GM19240 (cell line): Measurements from ENCODE around the gene CALU.

Experiments used
- DNase-seq: peaks from one replicate; pipeline ENCODE4 v3.0.0; 2011; ENCODE audit warnings: low spot score; ENCODE audit not compliant: insufficient read length

CALU gene

GRCh38 chr7:128783143-128783861 lies 44.1 kb downstream of the CALU start:
- no peak for DNase-seq

GRCh38 chr7:128785738-128786137 lies 46.6 kb downstream of the CALU start:
- no peak for DNase-seq

- no peak for DNase-seq
Measured at GRCh38 chr7:128788446-128789412, 49.6 kb downstream of the CALU start.

GRCh38 chr7:128790315-128791041 lies 51.3 kb downstream of the CALU start:
- no peak for DNase-seq

DNA sequence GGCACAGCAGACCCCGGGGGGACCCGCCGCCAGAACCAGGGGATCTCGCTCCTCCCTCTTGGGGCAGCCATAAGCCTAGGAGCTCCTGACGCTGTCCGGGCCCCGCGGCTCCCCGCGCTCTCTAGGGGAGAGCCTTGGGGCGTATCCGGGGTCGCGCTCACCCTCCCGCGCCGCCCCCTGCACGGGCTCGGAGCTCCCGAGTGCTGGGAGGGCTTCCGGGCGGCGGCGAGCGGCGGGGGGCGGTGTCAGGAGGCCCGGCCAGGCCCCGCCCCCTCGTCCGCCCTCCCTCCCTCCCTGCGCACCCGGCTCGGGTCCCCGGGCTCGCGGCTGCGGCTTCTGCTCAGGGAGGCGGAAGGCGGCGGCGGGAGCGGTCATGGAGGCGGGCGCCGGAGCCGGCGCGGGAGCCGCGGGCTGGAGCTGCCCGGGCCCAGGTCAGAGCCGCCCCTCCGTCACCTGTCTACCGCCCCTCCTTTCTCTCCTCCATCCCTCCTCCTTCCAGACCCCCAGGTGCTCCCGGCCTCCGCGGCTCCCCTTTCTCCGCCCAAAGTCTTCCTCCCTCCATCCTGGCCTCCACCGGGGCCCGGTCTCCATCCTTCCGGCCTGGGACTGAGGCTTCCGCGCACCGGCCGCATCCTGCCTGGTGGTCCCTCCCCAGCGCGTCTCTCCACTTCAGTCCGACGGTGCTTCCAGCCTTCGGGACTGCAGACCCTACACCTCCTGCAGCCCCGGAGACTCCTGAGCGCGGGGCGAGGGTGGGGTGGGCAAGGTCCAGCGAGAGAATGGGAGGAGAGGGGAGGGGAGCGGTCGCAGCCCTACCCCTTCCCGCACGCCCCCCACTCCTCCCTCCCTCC lies 52.2 kb downstream of the CALU start, which contains the start of gene CCDC136:
TSS of gene CCDC136 (plus strand) at position 848 of the 851 bp plus-strand sequence. CDS start 444 bp downstream, outside the sequence.
- peak; percentile 73 for DNase-seq

GRCh38 chr7:128791972-128792327 lies 52.8 kb downstream of the CALU start:
- no peak for DNase-seq

DNA sequence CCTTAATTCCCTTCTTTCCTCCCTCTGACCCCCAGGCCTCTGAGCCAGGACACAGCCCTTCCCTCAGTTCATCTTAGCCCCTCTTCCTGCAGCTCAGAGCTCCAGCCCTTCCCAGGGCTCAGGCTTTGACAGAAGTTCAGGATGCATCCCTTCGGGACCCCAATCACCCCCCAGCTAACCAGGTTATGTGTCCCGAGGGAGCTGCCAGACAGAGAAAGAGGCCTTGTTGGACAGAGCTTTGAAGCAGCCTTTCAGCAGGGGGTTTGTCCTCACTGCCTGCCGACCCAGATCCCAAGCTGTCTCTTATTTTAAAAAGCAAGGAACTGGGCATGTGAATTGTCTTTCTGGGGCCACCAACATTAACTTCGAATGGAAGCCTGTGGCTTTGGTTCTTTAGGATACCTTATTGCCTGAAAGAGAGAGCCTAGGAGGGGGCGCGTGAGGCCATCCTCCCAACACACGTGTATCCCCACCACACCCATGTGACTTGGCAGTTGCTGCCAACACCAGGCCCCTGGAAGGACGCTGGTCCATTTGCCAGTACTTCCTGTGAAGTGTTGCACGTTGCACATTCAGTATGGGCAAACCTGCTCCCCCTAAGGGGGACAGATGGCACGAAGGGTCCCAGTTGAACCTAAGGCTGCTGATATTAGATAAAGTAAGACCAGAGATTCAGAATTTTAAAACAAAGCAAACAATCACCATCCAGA lies 53.5 kb downstream of the CALU start:
- DNase-seq, result no peak

DNA sequence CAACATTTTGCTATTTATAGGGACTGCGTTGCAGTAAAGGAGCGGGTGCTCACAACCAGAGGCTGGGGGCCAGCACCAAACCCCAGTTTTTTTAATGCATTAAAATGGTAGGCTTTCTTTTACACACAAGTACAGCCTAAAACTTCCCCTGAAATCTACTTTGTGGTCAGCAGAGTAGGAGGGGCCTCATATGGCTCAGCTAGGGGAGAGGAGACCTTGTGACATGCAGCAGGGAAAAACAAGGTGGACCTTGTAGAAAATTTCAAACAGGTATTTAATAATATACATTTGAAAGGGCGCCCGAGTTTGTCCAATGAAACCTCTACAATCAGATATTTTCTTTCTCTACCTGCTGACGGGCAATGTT lies 54.0 kb downstream of the CALU start:
- DNase-seq, result no peak

GRCh38 chr7:128794020-128794419 lies 54.9 kb downstream of the CALU start:
- no peak for DNase-seq

DNA sequence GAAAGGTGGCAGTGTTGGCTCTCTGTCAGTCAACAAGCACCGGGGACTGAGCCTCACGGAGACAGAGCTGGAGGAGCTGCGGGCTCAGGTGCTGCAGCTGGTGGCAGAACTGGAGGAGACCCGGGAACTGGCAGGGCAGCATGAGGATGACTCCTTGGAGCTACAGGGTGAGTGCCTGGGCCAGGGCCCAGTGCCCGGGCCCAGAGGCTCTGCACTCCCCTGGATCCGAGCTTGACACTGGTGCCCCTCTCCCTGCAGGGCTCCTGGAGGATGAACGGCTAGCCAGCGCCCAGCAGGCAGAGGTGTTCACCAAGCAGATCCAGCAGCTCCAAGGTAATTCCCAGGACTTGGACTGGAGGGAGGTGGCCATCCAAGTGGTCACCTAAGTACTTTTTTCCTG lies 55.3 kb downstream of the CALU start:
- DNase-seq, result no peak

DNA sequence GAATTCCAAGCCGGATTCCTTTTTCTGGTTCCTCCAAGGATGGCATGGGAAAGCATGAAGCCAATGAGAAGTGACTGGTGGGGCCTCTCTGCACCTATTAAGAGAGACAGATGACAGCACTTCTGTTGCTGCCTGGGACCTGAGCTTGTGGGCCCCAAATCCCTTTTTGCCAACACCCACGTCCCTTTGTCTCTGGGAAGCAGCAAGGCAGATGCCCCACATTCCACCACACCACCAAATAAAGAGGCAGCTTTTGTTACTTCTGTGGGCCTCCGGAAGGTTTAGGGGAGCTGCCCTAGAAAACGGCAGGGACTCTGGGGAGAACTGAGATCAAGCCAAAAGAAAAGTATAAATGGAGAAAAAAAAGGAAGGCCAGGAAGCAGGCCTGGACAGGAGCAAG lies 56.0 kb downstream of the CALU start:
- no peak for DNase-seq

DNA sequence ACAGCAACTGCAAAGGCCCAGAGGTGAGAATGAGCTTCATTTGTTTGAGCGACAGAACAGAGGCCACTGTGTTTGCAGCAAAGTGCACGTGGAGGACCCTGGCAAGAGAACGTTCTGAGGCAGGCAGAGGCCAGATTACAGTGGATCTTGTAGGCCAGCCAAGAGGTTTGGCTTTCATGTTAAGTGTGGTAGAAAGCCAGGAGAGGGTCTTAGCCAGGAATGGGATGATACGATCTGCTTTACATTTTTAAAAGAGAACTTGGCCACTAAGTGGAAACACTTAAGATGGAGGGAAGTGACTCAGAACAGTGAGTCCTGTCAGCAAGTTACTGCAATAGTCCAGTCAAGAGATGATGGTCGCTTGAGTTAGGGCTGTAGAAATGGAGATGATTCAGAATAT lies 57.2 kb downstream of the CALU start:
- no peak for DNase-seq

GRCh38 chr7:128799451-128799850 lies 60.3 kb downstream of the CALU start:
- DNase-seq, result no peak

- DNase-seq, result no peak
Measured at GRCh38 chr7:128800567-128800966, 61.4 kb downstream of the CALU start.

GRCh38 chr7:128801003-128801402 lies 61.8 kb downstream of the CALU start:
- DNase-seq, result no peak

DNA sequence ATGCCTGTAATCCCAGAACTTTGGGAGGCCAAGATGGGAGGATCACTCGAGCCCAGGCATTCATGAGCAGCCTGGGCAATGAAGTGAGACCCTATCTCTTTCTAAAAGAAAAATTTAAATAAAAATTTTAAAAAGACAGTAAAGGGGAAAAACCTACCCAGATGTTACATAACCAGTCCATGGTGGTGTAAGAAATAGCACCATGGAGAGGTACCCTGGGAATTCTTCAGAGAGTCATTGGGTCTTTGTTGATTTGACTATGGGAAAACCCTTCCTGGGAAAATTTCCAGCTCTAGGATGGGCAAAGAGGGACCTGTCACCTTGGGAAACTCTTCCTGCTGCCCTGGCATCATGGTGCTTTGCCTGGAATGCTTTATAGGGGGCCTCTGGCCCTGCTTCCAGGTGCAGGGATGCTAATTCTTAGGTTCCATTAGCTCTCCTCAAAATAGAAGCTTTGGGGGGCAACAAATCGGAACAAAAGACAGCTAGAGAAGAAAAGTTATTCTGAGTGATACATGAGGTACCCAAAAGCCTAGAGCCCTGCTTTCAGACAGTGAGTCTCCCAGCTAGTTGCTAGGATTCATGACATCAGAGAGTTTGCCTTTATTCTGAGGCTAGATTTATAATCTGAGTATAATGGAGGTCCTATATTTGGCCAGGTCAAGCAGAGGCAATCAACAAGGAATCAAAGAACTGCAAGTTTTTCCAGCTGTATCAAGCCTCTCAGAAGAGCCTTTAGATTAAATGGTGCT lies 62.7 kb downstream of the CALU start:
- DNase-seq, result no peak

GRCh38 chr7:128804484-128804883 lies 65.3 kb downstream of the CALU start:
- no peak for DNase-seq

DNA sequence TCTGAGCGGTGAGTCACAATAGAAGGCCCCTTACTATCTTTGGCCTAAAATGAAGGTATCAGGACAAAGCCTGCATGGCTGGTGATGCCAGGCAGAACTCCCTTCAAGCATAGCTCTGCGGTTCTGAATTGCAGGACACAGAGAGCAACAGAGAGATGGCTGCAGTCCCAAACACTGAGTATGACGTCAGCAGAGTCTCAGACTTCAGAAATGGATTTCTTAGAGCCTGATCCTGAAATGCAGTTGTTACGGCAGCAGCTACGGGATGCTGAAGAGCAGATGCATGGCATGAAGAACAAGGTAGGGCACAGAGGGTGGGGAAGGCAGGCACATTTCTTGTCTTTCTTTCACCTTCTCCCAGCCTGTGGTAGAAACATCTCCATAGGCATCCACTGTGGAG lies 66.1 kb downstream of the CALU start:
- DNase-seq, result no peak

GRCh38 chr7:128807191-128807590 lies 68.0 kb downstream of the CALU start:
- no peak for DNase-seq

DNA sequence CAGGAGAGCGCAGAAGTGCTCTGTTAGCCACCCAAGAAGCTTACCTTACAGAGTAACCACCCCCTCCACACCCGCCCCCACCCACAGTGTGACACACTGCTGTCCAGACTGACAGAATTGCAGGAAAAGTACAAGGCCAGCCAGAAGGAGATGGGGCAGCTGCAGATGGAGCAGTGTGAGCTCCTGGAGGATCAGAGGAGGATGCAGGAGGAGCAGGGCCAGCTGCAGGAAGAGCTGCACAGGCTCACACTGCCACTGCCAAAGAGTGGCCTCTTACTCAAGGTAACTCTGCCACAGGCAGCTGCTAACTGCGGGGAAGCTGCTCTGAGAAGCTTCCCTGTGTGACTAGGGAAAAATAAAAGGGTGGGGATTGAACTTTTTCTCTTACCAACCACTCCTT lies 70.2 kb downstream of the CALU start:
- no peak for DNase-seq
